Activated CD4-positive, alpha-beta T cell treated with anti-CD3 and anti-CD28 coated beads, Interleukin-2, amount 50 U/mL, for 48 hours (primary cell): Measurements from ENCODE around the gene KIAA1191.

Source experiments
- DNase-seq, 2 experiments: peaks; one replicate each; pipeline ENCODE4 v3.0.0-alpha.2; 2020

Gene KIAA1191

DNA sequence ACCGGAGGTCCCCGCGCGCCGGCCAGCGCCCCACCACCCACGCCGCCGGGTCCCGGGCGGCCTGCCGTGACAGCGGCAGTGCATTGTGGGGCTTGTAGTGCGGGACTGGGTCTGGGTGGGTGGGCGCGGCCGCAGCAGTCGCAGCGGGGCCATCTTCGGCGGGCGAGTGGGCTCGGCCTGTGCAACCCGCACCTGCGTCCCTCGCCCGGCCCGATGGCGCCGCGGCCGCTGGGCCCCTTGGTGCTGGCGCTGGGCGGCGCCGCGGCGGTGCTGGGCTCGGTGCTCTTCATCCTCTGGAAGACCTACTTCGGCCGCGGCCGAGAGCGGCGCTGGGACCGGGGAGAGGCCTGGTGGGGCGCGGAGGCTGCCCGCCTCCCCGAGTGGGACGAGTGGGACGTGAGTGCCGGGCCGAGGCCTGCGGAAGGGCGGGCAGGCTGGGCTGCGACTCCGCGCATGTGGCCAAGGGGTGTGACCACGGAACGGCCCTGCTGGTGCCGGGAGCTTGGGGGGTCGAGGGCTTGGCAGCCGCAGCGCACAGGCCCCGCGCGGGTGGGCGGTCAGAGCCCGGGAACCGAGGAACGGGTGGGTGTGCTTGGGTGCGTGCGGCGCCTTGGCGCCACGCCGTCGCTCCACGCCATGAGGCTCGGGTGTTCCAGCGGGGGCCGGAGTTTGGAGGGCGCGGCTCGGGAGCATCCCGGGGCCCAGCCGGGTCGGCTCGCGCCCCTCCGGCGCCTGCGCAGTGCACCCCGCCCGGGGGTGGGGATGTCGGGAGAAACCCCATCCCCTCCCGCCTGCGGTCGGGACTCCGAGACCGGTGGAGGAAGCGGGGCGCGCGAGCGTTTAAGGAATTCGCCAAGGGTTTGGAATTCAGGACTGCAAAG lies 4.0 kb upstream of the KIAA1191 start, which contains the start of gene ARL10:
ARL10 (plus strand) TSS at position 137 of the 881 bp plus-strand sequence; CDS start at position 214, 77 bp downstream.
- peak; percentile 66 to 73 for DNase-seq

DNA sequence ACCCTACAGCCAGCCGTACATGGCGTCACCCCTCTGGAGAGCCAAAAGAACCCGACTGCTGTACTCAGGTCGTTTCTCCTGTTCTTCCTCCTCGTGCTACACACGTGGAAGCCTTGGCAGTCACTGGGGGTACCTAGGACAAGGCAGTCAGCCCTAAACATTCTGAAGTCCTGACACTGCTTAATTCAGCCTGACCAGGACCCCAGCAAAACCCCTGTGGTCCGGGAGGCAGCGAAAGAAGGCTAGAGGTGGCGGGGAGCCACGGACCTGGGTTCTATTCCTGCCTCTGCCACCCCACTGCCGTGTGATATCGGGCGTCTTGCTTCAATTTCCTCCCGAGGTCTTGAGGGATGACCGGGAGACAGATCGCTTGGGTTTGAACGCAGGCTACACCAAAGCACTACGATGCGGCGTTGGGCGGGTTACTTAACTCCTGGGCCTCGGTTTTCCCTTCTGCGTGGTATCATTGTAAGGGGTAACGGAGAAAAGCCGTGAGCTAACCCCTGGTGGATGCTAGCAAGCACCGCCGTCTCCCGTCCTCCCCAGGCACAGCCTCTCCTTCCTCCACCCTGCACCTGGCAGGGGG lies 3.3 kb upstream of the KIAA1191 start:
- no peak for DNase-seq

DNA sequence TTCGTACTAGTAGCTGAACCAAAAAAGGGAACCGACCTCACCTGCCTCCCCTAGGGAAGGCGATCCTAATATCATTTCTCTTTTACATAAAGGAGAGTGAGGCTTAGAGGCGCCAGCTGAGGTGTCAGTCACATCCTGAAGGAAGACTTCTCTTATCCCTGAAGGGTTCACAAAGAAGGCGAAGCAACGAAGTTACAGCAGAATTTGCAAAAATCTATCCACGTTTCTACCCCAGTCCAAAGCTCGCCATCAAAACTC lies 598 bp upstream of the KIAA1191 start:
- no peak for DNase-seq

DNA sequence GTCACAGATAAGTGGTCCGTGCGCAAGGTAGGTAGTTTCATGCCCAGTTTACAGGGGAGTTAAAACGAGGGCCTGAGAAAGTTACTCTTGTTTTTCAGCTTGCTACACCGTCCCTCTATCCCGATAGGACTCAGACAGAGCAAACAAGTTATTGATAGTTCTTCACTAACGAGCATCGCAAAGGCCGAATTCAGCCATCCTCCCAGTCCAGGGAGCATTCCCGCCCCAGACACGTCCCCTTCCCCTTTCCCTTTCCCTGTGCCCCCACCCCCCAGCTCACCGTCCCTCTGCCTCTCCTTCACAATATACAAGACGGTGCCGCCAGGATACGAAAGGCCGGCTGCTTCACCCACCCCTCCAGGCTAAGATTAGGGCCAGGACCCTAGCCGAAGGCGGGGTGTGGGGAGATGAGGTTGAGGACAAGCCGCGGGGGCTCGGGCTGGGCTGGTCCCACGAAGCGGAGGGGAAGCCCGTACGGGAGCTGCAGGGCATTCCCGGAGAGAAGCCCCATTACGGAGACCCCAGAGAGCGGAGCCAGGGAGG lies 599 bp downstream of the KIAA1191 start:
- peak; percentile 22 to 24 for DNase-seq

DNA sequence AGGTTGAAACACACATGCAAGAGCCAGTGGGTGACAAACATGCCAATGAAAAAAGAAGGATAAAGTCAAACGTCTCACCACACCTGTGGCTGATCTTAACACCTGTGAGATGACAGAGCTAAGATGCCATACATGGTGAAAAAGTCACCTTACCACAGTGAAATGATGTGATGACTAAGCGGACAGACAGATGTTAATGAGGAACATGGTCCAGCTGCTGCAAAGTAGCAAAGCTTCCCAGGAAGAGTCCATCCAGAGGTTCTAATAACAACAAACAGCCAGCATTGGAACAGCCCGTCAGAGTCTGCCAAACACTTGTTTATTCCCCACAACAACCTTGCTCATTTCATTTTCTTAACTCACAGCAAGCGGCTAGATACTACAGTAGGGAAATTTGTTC lies 1.9 kb downstream of the KIAA1191 start:
- DNase-seq = no peak

DNA sequence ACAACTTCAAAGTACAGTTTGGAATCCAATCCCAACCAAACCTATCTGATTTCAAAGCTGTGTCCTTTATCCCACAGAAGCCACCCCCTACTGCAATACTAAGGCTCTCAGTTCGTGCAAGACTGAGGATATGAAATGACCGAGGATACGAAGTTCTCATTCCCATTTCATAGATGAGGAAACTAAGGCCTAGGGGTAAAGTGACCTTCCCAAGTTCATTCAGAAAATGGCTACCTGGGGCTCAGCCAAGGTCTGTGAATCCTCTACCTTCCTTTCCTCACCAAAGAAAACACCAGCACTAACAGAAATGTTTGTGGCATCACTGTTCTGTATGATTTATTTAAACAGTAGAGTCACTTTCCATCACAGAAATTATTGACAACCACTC lies 5.4 kb downstream of the KIAA1191 start:
- DNase-seq = no peak

DNA sequence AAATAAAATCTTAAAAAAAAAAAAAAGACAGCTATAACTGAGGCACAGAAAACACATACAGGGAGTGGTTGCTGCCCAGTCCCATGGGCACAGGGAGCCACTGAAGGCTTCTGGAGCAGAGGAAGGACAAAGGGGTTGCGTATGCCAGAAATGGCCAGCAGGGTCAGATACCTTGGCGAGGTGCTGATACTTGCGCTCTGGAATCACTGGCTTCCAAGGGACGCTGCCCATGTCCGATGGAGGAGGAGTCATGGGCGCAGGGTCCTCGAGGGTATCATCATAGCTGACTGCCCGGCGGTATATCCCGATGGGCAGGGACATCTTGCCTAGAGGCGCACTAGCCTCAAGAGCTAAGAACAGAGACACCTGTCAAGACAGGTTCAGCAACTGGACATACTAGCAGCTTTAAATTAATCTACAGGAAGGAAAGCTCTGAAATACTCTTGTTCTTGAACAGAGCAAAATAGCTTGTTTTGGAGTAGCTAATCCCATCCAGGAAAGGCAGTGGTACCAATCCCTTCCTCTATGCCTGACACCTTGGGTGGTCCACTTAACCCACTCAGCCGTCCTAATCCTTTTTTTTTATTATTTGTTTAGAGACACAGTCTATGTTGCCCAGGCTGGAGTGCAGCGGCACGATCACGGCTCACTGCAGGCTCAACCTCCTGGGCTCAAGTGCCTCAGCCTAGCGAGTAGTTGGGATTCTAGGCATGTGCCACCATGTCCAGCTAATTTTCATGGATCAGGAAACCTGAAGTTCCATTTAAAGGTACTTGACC lies 6.0 kb downstream of the KIAA1191 start:
- no peak for DNase-seq

DNA sequence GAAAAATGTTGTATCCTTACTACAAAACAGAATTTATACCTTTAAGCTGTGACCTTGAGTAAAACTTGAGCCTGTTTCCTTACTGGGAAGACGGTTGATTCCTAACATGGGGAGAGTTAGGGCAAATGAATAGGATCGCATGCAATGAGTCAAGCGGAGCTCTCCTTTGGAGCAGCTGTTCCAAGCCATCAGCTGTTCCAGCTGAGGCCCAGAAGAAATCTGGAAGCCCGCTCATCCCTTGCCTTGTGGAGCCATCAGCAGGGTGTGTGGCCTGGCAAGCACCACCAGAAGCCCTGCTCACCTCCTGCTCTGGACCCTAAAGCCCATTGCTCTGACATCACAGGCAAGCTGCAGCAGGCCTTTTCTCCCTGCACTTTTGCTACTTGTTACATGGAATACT lies 8.0 kb downstream of the KIAA1191 start:
- DNase-seq = no peak

DNA sequence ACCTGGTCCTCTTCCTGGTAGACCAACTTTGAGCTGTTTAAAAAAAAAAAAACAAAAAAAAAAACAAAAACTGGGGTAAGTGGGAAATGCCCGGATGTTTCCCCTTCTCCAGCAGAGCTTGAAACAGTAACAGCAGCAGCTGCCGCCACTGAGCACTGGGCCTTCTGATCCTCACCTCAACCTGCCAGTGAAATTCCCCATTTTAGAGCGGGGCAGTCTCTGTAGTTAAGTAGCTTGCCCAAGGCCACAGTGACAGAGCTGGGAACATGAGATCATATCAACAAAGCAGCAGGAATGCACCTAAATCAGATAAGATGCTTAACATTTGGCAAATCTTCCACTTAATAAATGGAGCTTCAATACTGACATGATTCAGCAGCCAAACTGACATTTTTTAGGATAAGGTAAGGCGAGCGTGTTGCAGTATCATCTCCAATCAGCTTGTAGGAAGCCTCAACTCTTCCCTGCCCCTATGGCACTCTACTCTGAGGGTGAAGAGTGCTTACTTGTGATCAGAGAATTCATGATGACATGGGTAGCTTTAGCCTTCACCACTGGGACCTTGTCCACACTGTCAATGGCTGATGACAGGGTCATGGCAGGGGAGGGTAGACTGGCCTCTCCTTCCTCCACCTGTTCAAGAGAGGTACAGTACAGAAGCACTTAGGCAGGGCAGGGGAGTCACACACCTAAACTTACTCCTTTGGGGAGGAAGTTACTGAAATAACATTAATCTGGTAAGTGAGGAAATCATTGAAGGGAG lies 9.3 kb downstream of the KIAA1191 start:
- DNase-seq = no peak

DNA sequence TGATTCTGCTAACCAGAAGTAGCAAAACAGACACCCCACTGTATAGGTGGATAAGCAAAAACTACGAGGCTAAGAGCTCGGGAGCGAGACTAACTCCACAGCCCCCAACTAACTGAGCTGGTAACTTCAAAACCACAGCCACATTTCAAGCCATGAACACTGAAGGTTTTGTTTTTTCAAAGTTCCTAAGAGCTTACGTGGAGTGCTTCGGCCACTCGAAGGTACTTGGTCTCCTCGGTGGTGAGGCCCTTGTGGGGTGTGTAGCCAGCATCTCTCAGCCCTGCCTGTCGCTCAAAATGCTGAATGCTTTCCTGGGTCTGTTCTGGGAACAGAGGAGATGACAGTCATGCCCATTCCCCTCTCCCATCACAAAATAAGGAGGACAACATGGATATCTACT lies 11.1 kb downstream of the KIAA1191 start:
- no peak for DNase-seq

DNA sequence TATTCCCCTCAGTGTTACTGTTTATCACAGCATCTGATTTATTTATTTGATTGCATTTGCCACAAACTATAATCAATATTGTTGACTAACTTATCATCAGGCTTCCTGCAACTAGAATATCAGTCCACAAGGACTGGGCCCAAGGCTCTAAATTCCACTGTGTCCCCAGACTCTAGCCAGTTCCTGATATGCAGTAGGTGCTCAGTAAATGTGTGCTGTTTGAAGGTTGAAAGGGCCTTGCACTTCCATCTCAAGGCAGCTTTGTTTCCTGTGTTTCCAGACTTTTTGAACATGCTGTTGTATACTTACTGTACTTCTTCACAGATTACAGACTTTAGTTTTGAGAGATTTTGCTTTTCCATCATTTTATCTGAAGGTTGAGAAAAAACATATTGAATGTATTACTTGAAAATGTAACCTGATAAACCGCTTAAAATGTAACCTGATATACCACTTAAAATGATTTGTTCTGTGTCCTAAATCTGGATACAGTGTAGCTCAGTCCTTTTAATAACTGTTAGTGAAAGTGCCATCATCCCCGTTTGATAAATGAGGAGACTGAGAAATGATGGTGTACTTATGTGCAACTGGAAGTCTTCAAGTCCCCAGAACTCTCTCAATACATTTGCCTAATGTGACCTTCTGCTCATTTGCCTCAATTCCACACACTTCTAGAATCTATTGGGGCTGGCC lies 18.7 kb downstream of the KIAA1191 start:
- DNase-seq = no peak

DNA sequence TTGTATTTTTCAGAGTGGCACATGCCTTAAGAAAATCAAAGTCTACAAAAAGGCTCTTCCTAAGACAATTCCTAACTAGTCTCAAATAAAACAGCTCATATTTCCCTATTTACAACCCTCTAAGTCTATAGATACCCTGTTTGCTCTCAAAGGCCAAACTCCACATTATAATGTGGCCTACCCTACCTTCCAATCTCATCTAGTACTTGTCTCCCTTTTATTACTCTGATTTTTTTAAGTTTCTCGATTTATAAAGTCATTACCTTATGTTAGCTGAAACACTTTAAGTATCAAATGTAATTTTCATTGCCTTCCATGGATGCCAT lies 19.4 kb downstream of the KIAA1191 start:
- DNase-seq = no peak

DNA sequence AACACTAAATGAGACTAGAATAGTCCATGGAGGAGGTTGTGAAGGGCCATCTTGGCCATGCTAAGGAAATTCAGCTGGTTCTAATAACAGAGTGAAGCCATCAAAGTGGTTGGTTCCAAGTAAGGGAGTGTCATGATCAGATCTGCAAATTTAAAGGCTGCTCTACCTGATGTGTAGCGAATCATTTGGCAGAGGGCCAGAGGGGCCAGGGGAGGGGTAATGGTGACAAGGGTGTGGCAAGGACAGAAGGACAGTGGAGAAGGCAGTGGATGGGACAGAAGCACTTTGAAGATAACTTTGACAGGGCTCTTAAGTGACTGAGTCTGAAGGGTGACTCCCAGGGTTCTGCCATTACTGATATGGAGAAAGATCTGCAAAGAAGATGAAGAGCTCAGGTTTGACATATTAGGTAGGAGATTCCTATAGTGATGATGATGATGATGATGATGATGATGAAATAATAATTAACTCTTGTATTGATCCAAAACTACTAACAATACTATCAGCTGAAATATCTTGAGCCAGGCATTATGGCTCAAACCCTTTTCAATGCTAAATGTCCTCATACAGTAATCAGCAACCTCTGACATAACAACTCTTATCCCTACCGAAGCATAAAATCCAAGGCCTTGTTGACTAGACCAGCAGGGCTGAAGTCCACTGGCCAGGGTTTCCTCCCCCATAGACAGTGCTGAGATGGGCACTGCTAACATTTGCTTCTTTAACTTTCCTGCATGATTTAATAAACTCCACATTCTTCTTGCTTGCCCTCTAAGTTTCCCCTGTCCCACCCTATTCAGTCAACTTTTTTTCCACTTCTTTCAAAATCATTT lies 20.0 kb downstream of the KIAA1191 start:
- DNase-seq = no peak

DNA sequence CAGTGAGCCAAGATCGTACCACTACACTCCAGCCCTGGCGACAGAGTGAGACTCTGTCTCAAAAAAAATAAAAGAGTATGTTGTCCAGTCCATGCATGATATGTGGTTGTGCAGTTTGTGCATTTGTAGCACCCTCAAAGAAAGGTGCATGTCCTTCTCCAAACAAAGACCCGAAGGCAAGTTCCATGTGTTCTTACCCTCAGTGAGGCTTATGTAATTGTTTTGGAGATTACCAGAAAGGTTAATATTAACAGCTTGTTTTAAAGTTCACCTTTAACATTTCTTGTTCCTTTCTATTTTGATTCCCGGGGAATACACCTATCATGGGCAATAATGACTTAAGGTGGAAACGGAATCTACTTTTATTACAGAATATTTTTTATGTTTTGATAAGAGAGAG lies 22.3 kb downstream of the KIAA1191 start:
- DNase-seq = no peak

DNA sequence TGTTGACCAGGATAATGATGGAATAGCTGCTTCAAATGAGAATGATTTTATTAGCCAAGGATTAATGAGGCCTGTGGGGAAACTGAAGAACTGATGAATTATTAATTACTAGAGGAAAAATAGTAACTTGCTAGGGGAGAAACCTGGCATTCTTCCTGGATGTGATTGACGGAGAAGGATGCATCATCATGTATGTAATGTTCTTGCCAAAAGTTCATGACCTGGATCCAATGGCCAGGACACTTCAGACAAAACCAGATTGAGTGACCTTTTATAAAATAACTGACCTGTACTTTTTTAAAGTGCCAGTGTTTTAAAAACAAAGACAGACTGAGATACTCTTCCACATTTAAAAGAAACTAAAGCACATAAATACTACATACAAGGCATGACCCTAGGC lies 23.7 kb downstream of the KIAA1191 start:
- DNase-seq = no peak

DNA sequence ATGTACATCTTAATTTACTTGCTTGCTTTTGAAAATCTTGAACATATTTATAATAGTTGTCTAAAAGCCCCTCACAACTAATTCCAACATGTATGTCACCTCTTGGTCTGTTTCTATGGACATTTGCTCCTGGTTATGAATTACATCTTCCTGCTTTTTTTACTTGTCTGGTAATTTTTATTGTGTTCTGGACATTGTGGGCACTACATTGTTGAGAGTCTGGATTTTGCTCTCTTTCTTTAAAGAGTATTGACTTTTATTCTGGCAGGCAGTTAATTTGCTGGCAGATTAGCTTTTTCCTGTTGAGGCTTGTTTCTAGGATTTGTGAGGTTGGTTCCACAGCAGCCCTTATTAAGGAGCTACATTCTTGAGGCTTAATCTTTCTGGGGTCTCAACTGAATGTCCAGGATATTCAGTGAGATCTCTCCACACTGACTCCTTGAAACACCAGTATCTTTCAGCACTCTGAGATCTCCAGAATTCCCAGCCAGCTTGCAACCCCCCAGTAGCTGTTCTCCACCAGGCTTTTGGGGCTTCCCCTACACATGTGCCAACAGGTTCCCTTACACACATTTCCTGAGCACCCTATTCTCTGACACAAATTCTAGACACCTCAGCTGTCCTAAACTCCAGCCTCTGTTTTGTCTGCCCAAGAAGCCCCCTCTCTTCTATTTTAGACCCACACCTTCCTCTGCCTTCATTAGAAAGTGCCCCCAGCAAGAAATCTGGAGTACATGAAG lies 27.4 kb downstream of the KIAA1191 start:
- no peak for DNase-seq

DNA sequence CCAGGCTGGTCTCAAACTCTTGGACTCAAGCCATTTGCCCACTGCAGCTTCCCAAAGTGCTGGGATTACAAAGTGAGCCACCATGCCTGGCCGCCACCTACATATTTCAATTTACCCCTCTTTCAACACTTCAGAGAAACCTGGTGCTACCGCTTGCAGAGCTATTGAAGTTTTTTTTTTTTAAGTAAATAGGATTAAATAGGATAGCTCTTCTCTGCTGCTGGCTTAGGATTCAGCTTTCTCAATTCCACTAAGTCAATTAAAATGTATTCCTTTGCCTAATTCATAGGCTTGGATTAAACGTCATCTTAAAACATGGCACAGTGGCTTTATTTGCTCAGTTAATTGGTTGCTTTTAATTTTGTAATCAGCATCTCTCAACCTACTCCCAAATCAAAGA lies 41.0 kb downstream of the KIAA1191 start:
- DNase-seq = no peak

DNA sequence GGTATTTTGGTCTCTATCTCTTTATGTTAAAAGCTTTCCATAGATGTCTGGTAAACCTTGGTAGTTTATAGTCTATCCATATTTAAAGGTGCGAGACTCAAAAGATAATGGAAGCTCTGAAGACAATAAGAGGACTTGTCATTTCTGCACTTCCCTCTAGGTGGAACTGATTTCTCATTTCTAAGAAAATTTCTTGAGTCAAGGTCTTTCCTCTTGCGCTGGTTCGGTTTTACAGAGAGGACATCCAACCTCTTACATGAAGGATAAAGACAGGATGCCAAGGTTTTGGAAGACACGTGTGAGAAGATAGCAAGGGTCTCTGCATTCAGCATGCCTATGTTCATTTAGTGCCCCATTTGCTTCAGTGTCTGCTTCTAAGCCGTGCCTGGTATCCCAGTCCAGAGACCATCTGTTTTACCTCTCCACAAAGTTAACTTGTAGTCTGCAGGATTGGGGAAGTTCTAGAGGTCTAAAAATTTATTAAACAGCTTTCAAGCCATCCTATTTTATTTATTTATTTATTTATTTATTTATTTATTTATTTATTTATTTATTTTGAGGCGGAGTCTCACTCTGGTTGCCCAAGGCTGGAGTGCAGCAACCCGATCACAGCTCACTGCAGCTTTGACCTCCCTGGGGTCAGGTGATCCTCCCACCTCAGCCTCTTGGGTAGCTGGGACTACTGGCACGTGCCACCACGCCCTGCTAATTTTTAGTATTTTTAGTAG lies 41.6 kb downstream of the KIAA1191 start:
- no peak for DNase-seq

DNA sequence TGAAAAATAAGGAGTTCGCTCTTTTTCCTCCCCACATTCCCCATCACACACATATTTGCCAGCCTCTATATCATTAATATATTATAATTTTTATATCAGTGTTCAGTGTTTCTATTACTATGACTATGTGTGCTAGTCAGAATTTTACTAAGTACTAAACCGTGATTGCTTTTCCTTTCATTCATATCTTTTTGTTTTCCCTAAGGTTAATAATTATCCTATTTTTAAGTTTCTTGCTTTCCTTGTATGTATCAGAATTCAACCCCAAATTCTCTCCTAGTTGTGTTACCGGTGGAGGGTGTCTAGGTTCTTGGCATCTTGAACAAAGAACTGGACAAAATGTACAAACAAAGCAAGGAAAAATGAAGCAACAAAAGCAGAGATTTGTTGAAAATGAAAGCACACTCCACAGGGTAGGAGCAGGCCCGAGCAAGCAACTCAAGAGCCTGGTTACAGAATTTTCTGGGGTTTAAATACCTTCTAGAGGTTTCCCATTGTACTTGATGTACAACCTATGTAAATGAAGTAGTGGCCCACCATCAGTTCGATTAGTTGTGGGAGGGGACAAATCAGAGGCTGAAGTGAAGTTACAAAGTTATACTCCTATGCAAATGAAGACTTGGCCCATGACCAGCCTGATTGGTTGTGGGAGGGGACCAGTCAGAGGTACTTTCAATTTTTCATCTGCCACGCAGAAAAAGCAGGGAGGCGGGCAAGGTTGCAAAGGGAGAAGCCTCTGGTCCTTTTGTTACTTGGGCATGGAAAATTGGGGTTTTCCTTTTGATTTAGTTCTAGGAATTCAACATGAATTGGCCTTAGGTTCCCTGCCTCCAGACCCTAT lies 43.8 kb downstream of the KIAA1191 start:
- no peak for DNase-seq
